HG03108 (cell line): ENCODE results near the gene CAV1.

Experiments
- ATAC-seq: cut with Tn5 transposase; IDR thresholded peaks from one replicate; pipeline ENCODE4 v1.9.1; 2021; ENCODE audit warnings: moderate library complexity; ENCODE audit not compliant: unreplicated experiment

Gene CAV1

DNA sequence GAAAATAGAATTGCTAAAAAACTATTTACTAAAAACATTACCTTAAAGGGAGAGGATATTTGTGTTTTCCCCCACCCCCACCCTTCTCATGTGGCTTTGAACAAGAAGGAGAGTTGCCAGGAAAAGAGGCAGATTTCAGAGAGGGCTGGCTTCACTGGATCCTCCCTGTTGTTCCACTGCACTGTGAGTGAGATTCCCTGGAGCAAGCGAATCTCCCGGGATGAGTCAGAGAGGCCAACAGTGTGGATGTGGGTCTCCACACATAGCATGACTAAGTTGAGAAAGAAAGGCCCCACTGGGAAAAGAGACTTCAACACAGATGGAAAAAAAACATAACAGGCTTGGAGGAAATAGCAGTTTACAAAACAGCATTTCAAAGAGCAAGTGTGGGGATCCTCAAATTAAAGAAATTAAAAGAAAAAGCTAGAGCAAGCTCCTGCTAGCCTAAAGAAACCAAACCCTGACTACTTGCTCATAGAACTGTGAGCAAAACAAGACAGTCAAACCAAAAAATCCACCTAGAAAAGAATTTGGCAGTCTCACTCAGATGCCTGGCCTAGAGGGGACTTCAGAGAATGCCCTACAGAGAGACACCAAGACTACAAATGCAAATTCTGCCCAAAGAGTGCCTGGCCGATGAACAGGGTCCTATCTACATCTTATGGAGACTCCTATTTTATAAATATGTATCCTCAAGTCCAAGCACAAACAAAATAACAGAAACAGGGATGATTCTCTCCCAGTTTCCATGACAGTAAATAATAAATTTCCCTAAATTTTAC, 3.4 kb downstream of the CAV1 start:
- no peak for ATAC-seq

GRCh38 chr7:116529250-116529649, 4.4 kb downstream of the CAV1 start:
- no peak for ATAC-seq

- ATAC-seq, result no peak
Observed at GRCh38 chr7:116530107-116530820, 5.4 kb downstream of the CAV1 start.

GRCh38 chr7:116532102-116532688, 7.4 kb downstream of the CAV1 start:
- ATAC-seq, result no peak

- no peak for ATAC-seq
Observed at GRCh38 chr7:116534790-116535189, 10.0 kb downstream of the CAV1 start.

DNA sequence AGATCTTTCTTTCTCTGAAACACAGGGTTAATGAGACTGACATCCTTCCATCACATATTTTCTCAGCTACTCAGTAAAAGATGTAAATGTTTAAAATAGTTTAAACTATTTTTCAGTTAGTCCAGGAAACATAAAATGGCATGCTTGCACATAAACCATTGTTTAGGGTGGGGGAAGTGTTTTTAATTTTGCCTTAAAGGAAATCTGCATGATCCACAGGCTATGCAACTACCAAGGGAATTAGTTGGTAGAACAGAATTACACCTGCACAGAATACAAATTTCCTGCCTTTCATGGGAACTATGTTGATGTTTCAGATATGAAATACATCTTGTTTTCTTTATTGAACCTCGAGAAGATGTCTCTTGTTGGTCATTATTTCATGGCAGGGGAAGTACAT, 10.6 kb downstream of the CAV1 start:
- ATAC-seq, result no peak

DNA sequence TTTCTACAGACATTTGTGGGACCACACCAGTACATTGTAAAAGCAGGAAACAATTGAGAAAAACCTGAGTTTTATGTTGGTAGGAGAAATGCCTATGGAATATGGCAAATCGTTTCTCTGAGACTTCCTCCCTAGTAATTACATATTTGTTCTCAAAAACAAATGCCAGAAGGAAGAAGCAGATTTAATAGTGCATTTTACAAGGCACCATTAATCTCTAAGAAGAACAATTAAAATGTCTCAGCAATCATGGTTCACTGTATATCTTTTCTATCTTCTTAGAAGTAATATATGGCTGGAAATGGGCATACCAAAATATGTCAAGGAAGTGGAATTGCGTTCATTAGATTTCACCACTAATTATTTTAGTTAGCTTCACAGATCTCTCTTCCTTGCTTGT, 13.3 kb downstream of the CAV1 start:
- no peak for ATAC-seq

DNA sequence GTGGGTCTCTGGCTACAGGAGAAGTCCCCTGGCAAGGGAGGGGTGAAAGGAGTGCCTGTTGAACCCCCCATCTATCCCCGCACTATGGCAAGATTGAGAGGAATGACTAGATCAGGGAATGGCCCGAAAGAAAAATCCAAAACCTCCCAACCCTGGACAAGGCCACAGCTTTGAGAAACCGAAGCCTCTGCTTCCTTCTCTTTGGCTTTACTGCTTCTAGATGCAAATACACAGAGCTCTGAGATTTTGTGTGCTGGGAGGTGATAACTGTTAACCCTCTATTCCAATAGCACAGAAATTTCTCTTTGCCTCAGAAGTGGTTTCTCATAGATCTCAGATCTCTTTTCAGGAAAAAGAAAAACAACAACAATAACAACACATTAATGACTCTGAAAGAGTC, 15.0 kb downstream of the CAV1 start:
- no peak for ATAC-seq

DNA sequence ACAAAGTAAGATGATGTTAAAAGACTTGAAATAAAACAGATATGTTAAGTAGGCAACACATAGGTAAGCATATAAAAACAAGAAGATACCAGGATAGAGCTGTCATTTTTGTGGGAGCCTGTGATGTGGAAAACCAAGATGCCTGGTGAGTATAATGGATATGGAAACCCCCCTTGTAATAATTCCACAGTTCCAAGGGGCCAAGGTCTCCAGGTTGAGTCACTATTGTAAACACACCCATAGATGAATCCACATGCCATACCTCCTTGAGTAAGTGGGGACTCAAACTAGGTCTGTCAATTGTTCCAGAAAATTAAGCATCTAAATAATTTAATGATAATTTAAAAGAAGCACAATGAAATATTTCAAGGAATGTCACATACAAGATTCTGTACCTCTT, 15.9 kb downstream of the CAV1 start:
- ATAC-seq, result no peak

- no peak for ATAC-seq
Observed at GRCh38 chr7:116541951-116542350, 17.1 kb downstream of the CAV1 start.

GRCh38 chr7:116542618-116543017, 17.8 kb downstream of the CAV1 start:
- ATAC-seq, result no peak

DNA sequence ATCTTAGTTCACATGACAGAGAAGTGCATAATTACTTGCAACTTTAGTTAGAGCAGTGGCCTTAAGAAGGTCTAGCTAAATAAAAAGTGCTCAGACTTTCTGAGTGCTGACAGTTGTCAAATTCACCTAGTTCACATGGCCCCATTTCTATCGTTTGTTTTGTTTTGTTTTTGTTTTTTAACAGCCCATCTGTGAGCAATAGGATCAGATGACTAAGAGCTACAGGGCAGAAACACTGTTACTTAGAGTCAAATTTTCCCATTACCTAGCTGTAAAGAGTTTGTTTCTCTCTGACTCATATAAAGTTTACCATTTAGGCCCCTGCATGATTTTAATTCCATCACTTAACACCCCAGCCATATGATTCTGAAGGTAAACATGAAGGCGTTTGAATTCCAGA, 18.8 kb downstream of the CAV1 start:
- no peak for ATAC-seq

- no peak for ATAC-seq
Observed at GRCh38 chr7:116544487-116544886, 19.7 kb downstream of the CAV1 start.

DNA sequence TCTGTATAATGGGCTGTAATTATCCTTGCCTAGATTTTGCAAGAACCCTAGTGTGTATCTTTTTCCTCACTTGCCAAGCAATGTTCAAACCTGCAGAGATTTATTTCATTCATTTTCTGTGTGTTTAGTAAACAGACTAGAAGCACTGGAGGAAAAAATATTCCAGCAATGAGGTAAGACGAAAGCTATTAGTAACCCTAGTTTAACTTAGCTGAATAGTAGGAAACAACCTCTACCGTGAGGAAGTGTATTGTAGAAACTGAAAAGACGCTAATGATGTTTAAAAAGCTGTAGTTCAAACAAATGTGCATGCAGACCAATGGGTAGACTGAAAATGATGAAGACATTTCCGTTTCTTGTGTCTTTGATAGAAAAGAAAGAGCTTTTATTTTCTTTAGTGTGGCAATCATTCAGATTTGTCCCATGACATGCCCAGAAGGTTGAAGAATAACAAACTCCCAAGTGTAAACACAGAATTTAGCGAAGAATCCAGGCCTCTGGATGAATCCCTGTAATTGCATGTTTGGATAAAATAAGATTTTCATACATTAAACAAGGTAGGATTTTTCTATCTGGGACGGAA, 20.7 kb downstream of the CAV1 start:
- no peak for ATAC-seq

DNA sequence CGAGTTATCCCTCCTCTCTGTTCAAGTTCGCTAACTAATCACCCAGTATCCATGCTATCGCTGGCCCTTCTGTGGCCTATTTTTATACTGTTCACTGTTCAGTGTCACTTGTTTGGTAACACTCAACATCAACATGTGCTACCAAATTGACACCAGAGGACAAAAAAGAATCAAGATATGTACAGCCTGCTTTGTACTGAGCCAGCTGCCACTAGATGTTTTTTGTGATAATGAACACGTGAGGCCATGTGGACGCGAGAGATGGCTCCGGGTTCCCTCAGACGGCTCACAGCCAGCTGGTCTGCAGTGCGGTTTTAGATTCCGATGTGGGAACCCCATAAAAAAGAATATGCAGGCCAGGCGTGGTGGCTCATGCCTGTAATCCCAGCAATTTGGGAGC, 21.2 kb downstream of the CAV1 start:
- no peak for ATAC-seq

GRCh38 chr7:116546916-116547315, 22.1 kb downstream of the CAV1 start:
- ATAC-seq, result no peak

GRCh38 chr7:116547347-116547746, 22.5 kb downstream of the CAV1 start:
- ATAC-seq, result no peak

DNA sequence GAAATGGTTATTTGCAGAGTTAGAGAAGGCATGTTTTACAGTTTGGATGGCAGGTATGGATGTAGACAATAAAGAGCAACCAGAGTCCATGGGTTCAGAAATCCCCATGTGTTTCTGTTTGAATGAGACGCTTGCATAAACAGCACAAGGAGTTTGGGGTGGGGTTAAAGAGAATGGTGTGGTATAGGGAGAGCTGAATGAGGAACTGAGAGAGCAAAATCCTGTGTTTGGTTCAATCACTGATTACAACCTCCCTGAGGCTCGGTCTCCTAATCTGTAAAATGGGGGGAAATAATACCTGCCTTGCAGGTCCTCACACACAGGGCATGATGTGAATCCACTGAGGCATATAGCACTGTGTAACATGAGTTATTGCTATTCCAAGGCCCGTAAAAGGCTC, 23.7 kb downstream of the CAV1 start:
- peak; percentile 69 for ATAC-seq

DNA sequence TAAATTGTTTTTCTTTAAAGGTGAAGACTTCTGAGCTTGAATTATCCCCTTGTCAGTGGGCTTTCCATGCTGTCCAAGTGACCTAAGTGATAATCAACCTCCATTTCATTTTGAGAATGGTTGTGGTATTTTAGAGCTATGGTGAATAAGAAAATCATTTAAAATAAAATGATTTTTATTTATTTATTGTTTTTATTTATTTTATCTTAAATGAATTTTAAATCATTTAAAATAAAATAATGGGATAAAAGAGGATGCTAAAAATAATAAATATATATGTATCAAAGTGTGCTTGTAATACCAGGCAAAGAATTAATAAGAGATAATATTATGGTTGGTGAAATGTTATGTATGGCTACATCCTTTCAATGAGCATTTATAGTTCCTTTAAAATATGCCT, 24.5 kb downstream of the CAV1 start:
- no peak for ATAC-seq

DNA sequence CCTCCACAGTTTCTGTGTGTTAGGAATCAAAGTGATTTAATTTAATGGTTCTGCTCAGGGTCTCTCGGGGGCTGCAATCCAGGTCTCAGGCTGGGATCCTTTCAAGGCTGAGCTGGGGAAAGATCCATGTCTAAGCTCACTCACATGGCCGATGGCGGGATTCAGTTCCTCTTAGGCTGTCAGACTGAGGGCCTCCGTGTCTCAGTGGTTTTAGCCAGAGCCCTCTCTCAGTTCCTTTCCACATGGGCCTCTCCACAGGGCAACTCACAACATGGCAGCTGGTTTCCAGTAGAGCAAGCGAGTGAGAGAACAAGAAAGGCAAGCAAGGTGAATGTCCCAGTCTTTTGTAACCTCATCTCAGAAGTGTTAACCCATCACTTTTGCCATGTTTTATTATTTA, 26.9 kb downstream of the CAV1 start:
- no peak for ATAC-seq

GRCh38 chr7:116552602-116553001, 27.8 kb downstream of the CAV1 start:
- no peak for ATAC-seq
